ENCODE measurements around the gene CHPF2.

DNA sequence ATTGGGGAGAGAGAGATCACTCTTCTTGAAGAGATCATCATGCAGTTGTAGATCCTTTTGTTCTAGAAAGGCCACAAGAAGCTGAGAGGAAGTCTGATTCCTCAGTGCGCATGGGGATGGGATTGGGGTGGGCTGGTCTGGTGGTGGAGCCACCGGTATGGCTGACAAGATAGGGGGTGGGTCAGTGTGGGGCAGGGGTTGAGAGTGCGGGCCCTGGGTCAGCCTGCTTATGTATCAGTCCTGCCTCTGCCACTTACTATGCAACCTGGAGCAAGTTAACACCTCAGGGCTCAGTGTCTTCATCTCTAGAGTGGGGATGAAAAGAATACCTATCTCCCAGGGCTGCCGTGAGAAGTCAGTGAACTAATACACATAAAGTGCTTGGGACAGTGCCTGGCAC lies 8.3 kb downstream of the CHPF2 start:
- TF ChIP-seq, protein P1, sequence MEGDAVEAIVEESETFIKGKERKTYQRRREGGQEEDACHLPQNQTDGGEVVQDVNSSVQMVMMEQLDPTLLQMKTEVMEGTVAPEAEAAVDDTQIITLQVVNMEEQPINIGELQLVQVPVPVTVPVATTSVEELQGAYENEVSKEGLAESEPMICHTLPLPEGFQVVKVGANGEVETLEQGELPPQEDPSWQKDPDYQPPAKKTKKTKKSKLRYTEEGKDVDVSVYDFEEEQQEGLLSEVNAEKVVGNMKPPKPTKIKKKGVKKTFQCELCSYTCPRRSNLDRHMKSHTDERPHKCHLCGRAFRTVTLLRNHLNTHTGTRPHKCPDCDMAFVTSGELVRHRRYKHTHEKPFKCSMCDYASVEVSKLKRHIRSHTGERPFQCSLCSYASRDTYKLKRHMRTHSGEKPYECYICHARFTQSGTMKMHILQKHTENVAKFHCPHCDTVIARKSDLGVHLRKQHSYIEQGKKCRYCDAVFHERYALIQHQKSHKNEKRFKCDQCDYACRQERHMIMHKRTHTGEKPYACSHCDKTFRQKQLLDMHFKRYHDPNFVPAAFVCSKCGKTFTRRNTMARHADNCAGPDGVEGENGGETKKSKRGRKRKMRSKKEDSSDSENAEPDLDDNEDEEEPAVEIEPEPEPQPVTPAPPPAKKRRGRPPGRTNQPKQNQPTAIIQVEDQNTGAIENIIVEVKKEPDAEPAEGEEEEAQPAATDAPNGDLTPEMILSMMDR (optimal IDR thresholded peaks at IDR 0.05 in 1 of 3, IDR thresholded peaks at IDR 0.05 in 1 of 3, conservative IDR thresholded peaks at IDR 0.05 in 1 of 3; ENCODE audit: extremely low read depth in 1 of 3, insufficient read depth in 2 of 3, low read length in 3 of 3) = no peak
- TF ChIP-seq EZH2 (IDR thresholded peaks at IDR 0.05; ENCODE audit: low read length) = no peak
